GM06990 (cell line): ENCODE data around the gene DDX24.
A peak's percentile ranks its signal among the peaks of the same experiment; 100 is the strongest.

ENCODE experiments used
- DNase-seq: peaks from one replicate; pipeline ENCODE4 v3.0.0-alpha.2; 2011; ENCODE audit not compliant: insufficient read length; ENCODE audit errors: extremely low read depth
- H3K27me3 ChIP-seq: replicated peaks from 2 replicates; pipeline ENCODE4 v1.6.0; 2011; ENCODE audit warnings: low read length; ENCODE audit not compliant: control insufficient read depth, insufficient read depth
- H3K36me3 ChIP-seq: 2 replicates; pipeline ENCODE4 v1.5.1; 2011; ENCODE audit warnings: low read length; ENCODE audit not compliant: control insufficient read depth, insufficient read depth
- H3K4me3 ChIP-seq: replicated peaks from 2 replicates; pipeline ENCODE4 v1.5.1; 2011; ENCODE audit warnings: low read depth, mild to moderate bottlenecking, control low read depth, low read length
- CTCF ChIP-seq: IDR thresholded peaks from 2 replicates; pipeline ENCODE4 v1.5.1; 2011; ENCODE audit warnings: low read length, control low read depth, mild to moderate bottlenecking, inconsistent platforms; ENCODE audit not compliant: insufficient read depth, poor library complexity, severe bottlenecking

DDX24 gene

GRCh38 chr14:94027566-94028449 is 53.2 kb downstream of the DDX24 start:
- Histone ChIP-seq H3K27me3 (no peaks in the 10 kb centered on the region), H3K4me3 (no peak overlapping the region), H3K36me3 (no peaks in the 10 kb centered on the region)
- no peak for DNase-seq
- TF ChIP-seq CTCF, result no peak

- Histone ChIP-seq H3K27me3 (no peaks in the 10 kb centered on the region), H3K4me3 (peak overlapping the region; percentile 68), H3K36me3 (no peaks in the 10 kb centered on the region)
- no peak for DNase-seq
- TF ChIP-seq CTCF, result no peak
Measured at GRCh38 chr14:94026889-94027469, 54.0 kb downstream of the DDX24 start.

- H3K27me3 ChIP-seq, result no peaks in the 10 kb centered on the region
- H3K4me3 ChIP-seq, result peak within 1 kb of the TSS; percentile 68
- TF ChIP-seq CTCF, result no peak
- peak; percentile 98 for DNase-seq
- H3K36me3 ChIP-seq, result no peaks in the 10 kb centered on the region
Measured at GRCh38 chr14:94026173-94026888, 54.7 kb downstream of the DDX24 start, which contains the start of gene OTUB2. Gene OTUB2, plus strand, starts transcription at chr14:94026340. Its CDS starts 198 bp downstream, at chr14:94026538.

- H3K4me3 ChIP-seq, result no peak overlapping the region
- no peak for DNase-seq
- no peaks in the 10 kb centered on the region for H3K36me3 ChIP-seq
- TF ChIP-seq CTCF, result no peak
- H3K27me3 ChIP-seq, result no peaks in the 10 kb centered on the region
Measured at GRCh38 chr14:94025720-94026119, 55.3 kb downstream of the DDX24 start.

- Histone ChIP-seq H3K36me3 (no peaks in the 10 kb centered on the region), H3K27me3 (no peaks in the 10 kb centered on the region), H3K4me3 (no peak overlapping the region)
- no peak for DNase-seq
- no peak for TF ChIP-seq CTCF
Measured at GRCh38 chr14:94024549-94024948, 56.5 kb downstream of the DDX24 start.
